Stimulated activated CD4-positive, alpha-beta T cell treated with anti-CD3 and anti-CD28 coated beads, Interleukin-1b, Interleukin-23, amount 100 ng/mL, for 4 hours (primary cell): ENCODE results near the gene AP1G2.
"Not testable (repeated sequence)": the region's sequence is repeated elsewhere in the genome, so short reads cannot be mapped to it uniquely, and the experiment has no call there.

Source experiments
- DNase-seq, 2 donors: peaks; one replicate each; pipeline ENCODE4 v3.0.0-alpha.2; 2020; ENCODE audit warnings: low read depth in 2 of 2

AP1G2 gene

GRCh38 chr14:23567186-23568020, at the start of gene AP1G2:
AP1G2 (minus strand) TSS chr14:23567791; CDS start chr14:23567314, 477 bp downstream.
- peak; percentile 78 to 85 for DNase-seq

- DNase-seq: no peak
These were observed 48.3 kb upstream of the AP1G2 start for GRCh38 chr14:23615856-23616255.

GRCh38 chr14:23614395-23614828, 46.8 kb upstream of the AP1G2 start:
- no peak for DNase-seq

GRCh38 chr14:23613242-23614070, 45.9 kb upstream of the AP1G2 start:
- DNase-seq: no peak

- DNase-seq: no peak
These were observed 45.2 kb upstream of the AP1G2 start for GRCh38 chr14:23612802-23613201.

GRCh38 chr14:23612354-23612732, 44.8 kb upstream of the AP1G2 start:
- DNase-seq: no peak

- DNase-seq: no peak
These were observed 43.3 kb upstream of the AP1G2 start for GRCh38 chr14:23610815-23611289.

- no peak for DNase-seq
These were observed 42.7 kb upstream of the AP1G2 start for GRCh38 chr14:23610090-23610814.

GRCh38 chr14:23609411-23610089, 42.0 kb upstream of the AP1G2 start:
- not testable (repeated sequence) for DNase-seq

GRCh38 chr14:23609001-23609400, 41.4 kb upstream of the AP1G2 start:
- DNase-seq: no peak

- no peak for DNase-seq
These were observed 40.9 kb upstream of the AP1G2 start for GRCh38 chr14:23608454-23608853.

GRCh38 chr14:23605931-23606585, 38.5 kb upstream of the AP1G2 start:
- no peak for DNase-seq

GRCh38 chr14:23604675-23605170, 37.1 kb upstream of the AP1G2 start:
- no peak for DNase-seq

- no peak for DNase-seq
These were observed 36.6 kb upstream of the AP1G2 start for GRCh38 chr14:23604148-23604547.

GRCh38 chr14:23603103-23603502, 35.5 kb upstream of the AP1G2 start:
- no peak for DNase-seq

- DNase-seq: no peak
These were observed 34.8 kb upstream of the AP1G2 start for GRCh38 chr14:23602181-23603095.

GRCh38 chr14:23601845-23602180, 34.2 kb upstream of the AP1G2 start:
- DNase-seq: no peak

GRCh38 chr14:23601424-23601823, 33.8 kb upstream of the AP1G2 start:
- DNase-seq: no peak

- no peak for DNase-seq
These were observed 33.2 kb upstream of the AP1G2 start for GRCh38 chr14:23600806-23601205.

- DNase-seq: no peak
These were observed 32.7 kb upstream of the AP1G2 start for GRCh38 chr14:23600322-23600707.
